ENCODE measurements around the gene C22orf31. TPM values are rescaled to one million over a fixed set of nuclear protein-coding genes. Genes with fewer than 3 reads are reported as not detected.

C22orf31 gene
- total RNA-seq, 2 experiments from 2014 or later = not detected

DNA sequence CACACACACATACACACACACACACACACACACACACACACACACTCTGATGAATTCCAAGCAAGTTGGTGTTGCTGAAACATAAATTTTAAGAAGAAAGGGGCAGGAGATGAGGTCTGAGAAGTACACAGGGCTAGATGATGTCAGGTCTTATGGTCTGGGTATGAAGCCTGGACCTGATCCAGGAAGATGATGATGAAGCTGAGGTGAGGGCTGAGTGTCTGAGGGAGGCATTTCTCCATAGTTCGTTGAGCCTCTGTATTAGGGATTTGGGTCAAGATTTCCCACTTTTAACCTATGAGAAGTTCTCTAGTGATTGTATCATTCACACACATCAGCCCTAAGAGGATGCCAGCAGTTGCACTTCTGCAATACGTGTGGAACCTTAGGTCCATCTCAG is 43.8 kb upstream of the C22orf31 start:
- CTCF ChIA-PET = interaction anchor here (0.6 kb wide), 1 partner anchor 35 kb away, joined by 4 read pairs; no protein-coding TSS in a partner anchor
- ATAC-seq = no peak

DNA sequence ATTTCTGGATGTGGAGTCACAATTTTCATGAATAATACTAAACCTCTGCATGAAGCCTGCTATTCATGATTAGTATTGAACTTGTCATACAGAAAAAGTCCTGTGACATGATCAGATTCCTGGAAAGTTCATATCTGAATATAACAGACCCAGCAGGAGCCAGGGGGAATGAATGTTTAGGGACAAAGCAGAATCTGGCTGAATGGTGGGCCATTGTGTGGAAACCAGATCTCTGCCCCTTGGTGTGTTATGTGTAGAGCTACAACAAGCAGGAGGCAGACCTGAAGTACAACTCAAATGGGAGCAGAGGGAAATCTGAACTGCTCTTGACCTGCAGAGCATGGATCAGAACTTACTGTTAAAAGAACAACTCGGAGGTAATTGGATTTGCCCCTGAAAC is 41.5 kb upstream of the C22orf31 start:
- H3K9me3 Mint-ChIP-seq = no peaks in the 10 kb centered on the region

More for the DNA sequence above, 43.8 kb upstream of the C22orf31 start:
- DNase-seq = no peak
- Mint-ChIP-seq H3K27ac (no peak overlapping the region), H3K4me3 (no peak overlapping the region), H3K27me3 (peaks cover 7% of the 10 kb centered on the region), H3K36me3 (ENCODE audit: low read depth) (no peaks in the 10 kb centered on the region), H3K4me1 (ENCODE audit: low read depth) (no peaks in the 10 kb centered on the region), H3K9me3 (no peaks in the 10 kb centered on the region)
- POLR2A ChIA-PET = no interaction called here
- TF ChIP-seq, protein P1, sequence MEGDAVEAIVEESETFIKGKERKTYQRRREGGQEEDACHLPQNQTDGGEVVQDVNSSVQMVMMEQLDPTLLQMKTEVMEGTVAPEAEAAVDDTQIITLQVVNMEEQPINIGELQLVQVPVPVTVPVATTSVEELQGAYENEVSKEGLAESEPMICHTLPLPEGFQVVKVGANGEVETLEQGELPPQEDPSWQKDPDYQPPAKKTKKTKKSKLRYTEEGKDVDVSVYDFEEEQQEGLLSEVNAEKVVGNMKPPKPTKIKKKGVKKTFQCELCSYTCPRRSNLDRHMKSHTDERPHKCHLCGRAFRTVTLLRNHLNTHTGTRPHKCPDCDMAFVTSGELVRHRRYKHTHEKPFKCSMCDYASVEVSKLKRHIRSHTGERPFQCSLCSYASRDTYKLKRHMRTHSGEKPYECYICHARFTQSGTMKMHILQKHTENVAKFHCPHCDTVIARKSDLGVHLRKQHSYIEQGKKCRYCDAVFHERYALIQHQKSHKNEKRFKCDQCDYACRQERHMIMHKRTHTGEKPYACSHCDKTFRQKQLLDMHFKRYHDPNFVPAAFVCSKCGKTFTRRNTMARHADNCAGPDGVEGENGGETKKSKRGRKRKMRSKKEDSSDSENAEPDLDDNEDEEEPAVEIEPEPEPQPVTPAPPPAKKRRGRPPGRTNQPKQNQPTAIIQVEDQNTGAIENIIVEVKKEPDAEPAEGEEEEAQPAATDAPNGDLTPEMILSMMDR (IDR thresholded peaks at IDR 0.05) = no peak
- intact Hi-C loops (cut with micrococcal nuclease) = no loop called here

DNA sequence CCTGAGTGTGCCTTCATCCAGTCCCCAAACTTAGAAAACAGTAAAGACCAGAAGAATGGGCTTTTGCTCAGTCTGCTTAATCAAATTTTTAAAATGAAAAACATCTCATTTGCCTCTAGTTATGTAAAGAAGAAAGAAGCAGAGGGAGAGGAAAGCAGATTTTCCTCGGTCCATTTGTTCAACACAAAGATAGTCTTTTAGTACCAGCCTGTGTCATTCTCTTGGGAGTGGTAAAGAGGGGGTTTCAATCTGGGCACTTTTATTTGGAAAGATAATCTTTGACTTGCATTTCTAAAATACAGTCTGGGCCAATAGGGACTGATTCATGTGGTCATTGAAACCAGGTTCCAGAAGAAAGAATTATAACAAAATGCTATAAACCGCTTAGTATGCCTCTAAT is 40.7 kb upstream of the C22orf31 start:
- Mint-ChIP-seq H3K27me3 (peaks cover 1% of the 10 kb centered on the region), H3K9me3 (no peaks in the 10 kb centered on the region), H3K4me1 (ENCODE audit: low read depth) (no peaks in the 10 kb centered on the region), H3K27ac (no peak overlapping the region), H3K4me3 (no peak overlapping the region), H3K36me3 (ENCODE audit: low read depth) (no peaks in the 10 kb centered on the region)
- TF ChIP-seq, protein P1 (IDR thresholded peaks at IDR 0.05) = no peak
- intact Hi-C loops (cut with micrococcal nuclease) = no loop called here
- ATAC-seq = no peak
- DNase-seq = no peak
- ChIA-PET CTCF (interaction anchor here (0.9 to 2.0 kb wide), 3 partner anchors 11 to 144 kb away, joined by 3 to 5 read pairs (median 4); no protein-coding TSS in a partner anchor), POLR2A (no interaction called here)

More for the DNA sequence above, 41.5 kb upstream of the C22orf31 start:
- POLR2A ChIA-PET = no interaction called here
- intact Hi-C loops (cut with micrococcal nuclease) = no loop called here
- ATAC-seq (no peak), DNase-seq (no peak)
- no peak overlapping the region for H3K27ac Mint-ChIP-seq
- CTCF ChIA-PET = interaction anchor here (1.6 kb wide), 1 partner anchor 62 kb away, joined by 4 read pairs; no protein-coding TSS in a partner anchor
- H3K27me3 Mint-ChIP-seq = peaks cover 2% of the 10 kb centered on the region
- H3K36me3 Mint-ChIP-seq (ENCODE audit: low read depth) = no peaks in the 10 kb centered on the region
- H3K4me1 Mint-ChIP-seq (ENCODE audit: low read depth) = no peaks in the 10 kb centered on the region
- TF ChIP-seq, protein P1 (IDR thresholded peaks at IDR 0.05) = no peak
- no peak overlapping the region for H3K4me3 Mint-ChIP-seq

DNA sequence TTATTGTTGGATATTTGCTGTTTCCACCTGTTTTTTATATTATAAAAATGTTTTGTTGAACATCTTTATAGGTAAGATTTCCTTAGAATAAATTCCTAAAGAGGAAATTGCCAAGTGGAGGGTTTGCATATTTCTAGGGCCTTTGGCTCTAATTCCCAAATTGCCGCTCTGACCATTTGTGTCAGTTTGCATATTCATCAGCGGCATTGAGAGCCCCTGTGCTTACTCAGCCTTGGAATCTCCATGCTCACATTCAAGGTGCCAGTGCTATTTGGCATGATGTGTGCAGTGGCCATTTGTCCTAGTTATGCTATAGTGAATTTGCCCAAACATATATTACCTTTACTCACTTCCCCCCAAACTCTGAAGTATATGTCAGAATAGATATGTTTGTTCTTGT is 36.7 kb upstream of the C22orf31 start:
- H3K27me3 Mint-ChIP-seq = peaks cover 1% of the 10 kb centered on the region
- DNase-seq (no peak), ATAC-seq (no peak)
- H3K27ac Mint-ChIP-seq = no peak overlapping the region
- no peak overlapping the region for H3K4me3 Mint-ChIP-seq
- TF ChIP-seq, protein P1 (IDR thresholded peaks at IDR 0.05) = no peak
- H3K36me3 Mint-ChIP-seq (ENCODE audit: low read depth) = no peaks in the 10 kb centered on the region
- no peaks in the 10 kb centered on the region for H3K9me3 Mint-ChIP-seq
- no peaks in the 10 kb centered on the region for H3K4me1 Mint-ChIP-seq (ENCODE audit: low read depth)
- POLR2A ChIA-PET = no interaction called here
- intact Hi-C loops (cut with micrococcal nuclease) = no loop called here
- CTCF ChIA-PET = no interaction called here

DNA sequence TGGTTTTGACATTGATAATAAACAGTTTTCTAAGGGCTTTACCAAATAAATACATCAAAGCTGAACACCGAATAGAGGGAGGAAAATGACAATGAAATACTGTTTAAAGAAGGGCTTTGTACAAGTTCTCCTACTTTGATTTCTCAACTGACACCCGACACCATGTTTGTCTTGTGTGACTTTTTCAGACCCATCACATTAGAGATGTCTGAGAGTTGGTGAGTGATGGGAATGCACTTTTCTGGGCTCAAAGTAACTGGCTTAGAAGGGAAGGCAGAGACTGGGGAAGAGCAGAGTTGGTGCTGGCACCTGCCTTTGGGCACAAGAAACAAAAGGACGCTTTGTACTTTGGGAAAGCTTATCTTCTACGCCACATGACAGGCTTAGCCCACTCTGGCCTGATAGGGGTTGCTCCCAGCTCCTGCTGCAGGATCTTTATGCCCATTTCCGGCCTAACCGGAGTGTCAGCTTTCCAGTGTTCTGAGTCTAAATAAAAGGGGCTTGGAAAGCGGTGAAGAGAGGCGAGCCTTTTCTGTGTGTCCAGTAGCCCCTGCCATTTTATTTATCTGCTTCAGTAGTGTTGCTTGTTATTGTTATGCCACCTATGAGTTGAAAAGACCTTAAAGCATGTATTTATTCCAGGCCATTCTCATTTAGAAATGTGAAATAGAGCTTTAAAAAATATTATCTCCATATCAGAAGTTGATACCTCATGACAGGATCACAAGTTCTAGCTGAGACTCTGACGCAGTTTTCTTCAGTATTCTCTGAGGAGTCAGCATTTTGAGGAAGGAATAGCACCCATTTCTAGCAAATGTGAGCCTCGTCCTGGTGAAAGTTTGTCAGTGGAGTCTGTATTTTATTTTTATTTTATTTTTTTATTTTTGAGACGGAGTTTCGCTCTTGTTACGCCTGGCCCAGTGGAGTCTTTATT is 35.4 kb upstream of the C22orf31 start:
- H3K27ac Mint-ChIP-seq = no peak overlapping the region
- POLR2A ChIA-PET = no interaction called here
- TF ChIP-seq, protein P1 (IDR thresholded peaks at IDR 0.05) = no peak
- H3K27me3 Mint-ChIP-seq = peaks cover 2% of the 10 kb centered on the region
- no peaks in the 10 kb centered on the region for H3K4me1 Mint-ChIP-seq (ENCODE audit: low read depth)
- ATAC-seq (no peak), DNase-seq (no peak)
- CTCF ChIA-PET = interaction anchor here (3.3 kb wide), 1 partner anchor 149 kb away, joined by 10 read pairs; no protein-coding TSS in a partner anchor
- no peaks in the 10 kb centered on the region for H3K36me3 Mint-ChIP-seq (ENCODE audit: low read depth)
- no peak overlapping the region for H3K4me3 Mint-ChIP-seq
- intact Hi-C loops (cut with micrococcal nuclease) = no loop called here
- no peaks in the 10 kb centered on the region for H3K9me3 Mint-ChIP-seq

All from activated CD8-positive, alpha-beta T cell treated with anti-CD3 and anti-CD28 coated beads for 36 hours (primary cell).